Activated CD4-positive, alpha-beta T cell treated with anti-CD3 and anti-CD28 coated beads, Interleukin-2, amount 10 ng/mL, durations not matched to agents 24 days and 14 days (primary cell): ENCODE measurements around the gene TBX4. TPM values are rescaled to one million over a fixed set of nuclear protein-coding genes. Genes with fewer than 3 reads are reported as not detected.
"Not testable (repeated sequence)": the region's sequence is repeated elsewhere in the genome, so short reads cannot be mapped to it uniquely, and the experiment has no call there.

ENCODE experiments used
- DNase-seq: peaks from one replicate; pipeline ENCODE4 v3.0.0; 2022
- H3K27ac Mint-ChIP-seq: one replicate; pipeline ENCODE4 v1.8.0; 2022; ENCODE audit warnings: mild to moderate bottlenecking, mixed read lengths
- H3K27me3 Mint-ChIP-seq: one replicate; pipeline ENCODE4 v1.8.0; 2022; ENCODE audit warnings: mixed read lengths
- H3K36me3 Mint-ChIP-seq: one replicate; pipeline ENCODE4 v1.8.0; 2022; ENCODE audit warnings: low read depth, mild to moderate bottlenecking, mixed read lengths
- H3K4me1 Mint-ChIP-seq: one replicate; pipeline ENCODE4 v1.8.0; 2021; ENCODE audit warnings: mixed read lengths
- H3K4me3 Mint-ChIP-seq: one replicate; pipeline ENCODE4 v1.8.0; 2022; ENCODE audit warnings: mild to moderate bottlenecking, moderate library complexity, mixed read lengths
- H3K9me3 Mint-ChIP-seq: one replicate; pipeline ENCODE4 v1.8.0; 2021; ENCODE audit warnings: mixed read lengths
- intact Hi-C: fragments of 100-400 bp; cut with micrococcal nuclease; formaldehyde crosslinking; loops from one replicate; pipeline ENCODE4 v1.15.1; 2023
- total RNA-seq: library from RNA; stranded (reverse); gene quantifications from 2 replicates; pipeline ENCODE4 v1.2.3, GENCODE V29; 2022

TBX4 gene
- total RNA-seq, 1 donor from 2014 or later: not detected

DNA sequence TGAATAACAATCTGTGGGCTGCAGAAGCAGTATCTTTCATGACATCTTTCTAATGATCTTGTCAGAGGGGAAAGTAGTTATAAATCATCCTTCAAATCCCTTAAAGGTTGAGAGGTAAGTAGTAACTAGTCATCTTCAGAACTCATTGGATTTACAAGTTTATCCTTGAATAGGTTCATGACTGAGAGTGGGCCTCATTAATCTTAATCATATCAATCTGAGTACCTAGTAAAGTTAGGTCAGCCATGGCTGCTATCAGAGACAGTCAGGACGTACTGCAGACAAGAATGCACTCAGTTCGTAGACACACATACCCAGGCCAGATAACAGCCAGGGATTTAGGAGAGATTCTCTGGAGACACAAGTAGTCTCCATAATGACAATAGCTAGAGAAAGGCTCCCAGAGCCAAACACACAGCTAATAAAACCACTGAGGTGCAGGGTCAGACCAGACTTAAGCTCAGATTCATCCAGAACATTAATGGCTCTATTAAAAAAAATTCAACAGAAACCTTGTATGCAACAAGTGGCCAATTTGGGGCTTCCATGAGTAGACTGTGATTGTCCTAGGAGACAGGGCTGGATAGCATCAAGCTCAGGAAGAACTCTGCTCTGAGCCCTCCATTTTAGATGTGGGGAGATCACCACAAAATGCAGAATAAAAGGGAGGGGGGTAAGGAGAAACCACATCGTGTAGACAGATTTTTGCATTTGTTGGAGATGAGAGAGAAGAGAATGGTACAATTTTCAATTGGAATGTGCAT, 65.8 kb downstream of the TBX4 start:
- Mint-ChIP-seq H3K27ac (no peak overlapping the region), H3K4me1 (no peaks in the 10 kb centered on the region), H3K36me3 (no peaks in the 10 kb centered on the region), H3K4me3 (no peak overlapping the region), H3K27me3 (peaks cover 24% of the 10 kb centered on the region), H3K9me3 (no peaks in the 10 kb centered on the region)
- intact Hi-C loops: no loop called here
- DNase-seq: no peak

DNA sequence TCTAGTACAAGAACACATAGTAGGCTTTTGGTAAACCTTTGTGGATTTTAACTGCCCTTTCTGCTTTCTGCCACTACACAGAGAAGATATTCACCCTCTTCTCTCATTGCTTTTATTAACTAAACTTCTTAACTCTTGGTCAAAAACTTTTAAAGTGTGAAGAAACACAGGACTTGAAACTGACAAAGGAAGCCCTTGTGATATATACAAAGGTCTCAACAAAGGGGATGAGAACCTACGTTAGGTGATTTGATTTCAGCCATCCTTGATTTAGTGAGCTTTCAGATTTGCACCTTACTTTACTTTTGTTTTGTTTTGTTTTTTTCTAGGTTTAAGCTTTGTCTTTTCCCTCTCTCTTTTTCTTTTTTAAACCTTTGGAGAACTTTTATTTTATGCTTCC, 66.9 kb downstream of the TBX4 start:
- Mint-ChIP-seq H3K9me3 (no peaks in the 10 kb centered on the region), H3K4me3 (no peak overlapping the region), H3K27ac (no peak overlapping the region), H3K4me1 (no peaks in the 10 kb centered on the region), H3K27me3 (peaks cover 26% of the 10 kb centered on the region), H3K36me3 (no peaks in the 10 kb centered on the region)
- no peak for DNase-seq
- intact Hi-C loops: no loop called here

DNA sequence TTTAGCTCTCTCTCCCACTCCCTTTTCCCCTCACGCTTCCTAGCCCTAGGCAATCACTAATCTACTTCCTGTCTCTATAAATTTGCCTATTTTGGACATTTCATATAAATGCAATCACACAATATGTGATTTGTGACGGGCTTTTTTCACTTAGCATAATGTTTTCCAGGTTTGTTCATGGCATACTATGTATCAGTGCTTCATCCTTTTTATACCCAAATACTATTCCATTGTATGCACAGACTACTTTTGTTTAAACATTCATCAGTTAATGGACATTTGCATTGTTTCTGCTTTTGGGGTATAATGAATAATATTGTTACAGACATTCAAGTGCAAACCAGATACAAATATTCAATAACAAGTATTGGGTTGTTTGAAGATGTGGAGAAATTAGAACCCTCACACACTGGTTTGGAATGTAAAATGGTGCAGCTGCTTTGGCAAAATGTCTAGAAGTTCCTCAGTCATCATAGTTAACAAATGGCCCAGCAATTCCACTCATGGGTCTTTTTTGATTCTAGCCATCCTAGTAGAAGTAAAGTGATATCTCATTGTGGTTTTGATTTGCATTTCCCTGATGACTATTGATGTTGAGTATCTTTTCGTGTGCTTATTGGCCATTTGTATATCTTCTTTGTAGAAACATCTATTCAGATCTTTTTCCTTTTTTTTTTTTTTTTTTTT, 67.7 kb downstream of the TBX4 start:
- peaks cover 32% of the 10 kb centered on the region for H3K27me3 Mint-ChIP-seq
- H3K4me3 Mint-ChIP-seq: no peak overlapping the region
- no peak for DNase-seq
- intact Hi-C loops: no loop called here
- H3K4me1 Mint-ChIP-seq: no peaks in the 10 kb centered on the region
- no peaks in the 10 kb centered on the region for H3K9me3 Mint-ChIP-seq
- H3K27ac Mint-ChIP-seq: no peak overlapping the region
- H3K36me3 Mint-ChIP-seq: no peaks in the 10 kb centered on the region

DNA sequence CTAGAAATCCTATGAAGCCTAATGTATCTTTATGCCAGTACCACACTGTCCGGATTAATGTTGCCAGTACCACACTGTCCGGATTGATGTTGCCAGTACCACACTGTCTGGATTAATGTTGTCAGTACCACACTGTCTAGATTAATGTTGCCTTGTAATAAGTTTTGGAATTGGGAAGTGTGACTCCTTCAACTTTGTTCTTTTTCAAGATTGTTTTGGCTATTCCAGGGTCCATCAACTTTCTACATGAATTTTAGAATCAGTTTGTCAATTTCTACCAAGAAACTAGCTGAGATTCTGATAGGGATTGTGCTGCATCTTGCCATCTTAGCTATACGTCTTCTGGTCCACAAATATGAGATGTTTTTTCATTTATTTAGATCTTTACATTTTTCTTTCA, 68.7 kb downstream of the TBX4 start:
- H3K4me3 Mint-ChIP-seq: no peak overlapping the region
- DNase-seq: no peak
- no peak overlapping the region for H3K27ac Mint-ChIP-seq
- no peaks in the 10 kb centered on the region for H3K9me3 Mint-ChIP-seq
- H3K36me3 Mint-ChIP-seq: no peaks in the 10 kb centered on the region
- intact Hi-C loops: no loop called here
- peaks cover 41% of the 10 kb centered on the region for H3K27me3 Mint-ChIP-seq
- H3K4me1 Mint-ChIP-seq: no peaks in the 10 kb centered on the region

DNA sequence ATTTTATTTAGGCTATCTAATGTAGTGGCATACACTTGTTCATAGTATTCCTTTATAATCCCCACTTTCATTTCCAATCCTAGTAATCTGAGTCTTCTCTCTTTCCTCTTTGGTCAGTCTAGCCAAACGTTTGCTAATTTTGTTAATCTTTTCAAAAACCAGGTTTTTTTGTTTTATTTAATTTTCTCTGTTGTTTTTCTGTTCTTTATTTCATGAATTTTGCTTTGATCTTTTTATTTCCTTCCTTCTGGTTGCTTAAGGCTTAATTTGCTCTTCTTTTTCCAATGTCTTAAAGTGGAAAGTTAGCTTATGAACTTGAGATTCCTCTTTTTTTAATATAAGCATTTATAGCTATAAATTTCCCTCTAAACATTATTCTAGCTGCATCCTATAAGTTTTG, 69.9 kb downstream of the TBX4 start:
- no peak overlapping the region for H3K4me3 Mint-ChIP-seq
- H3K36me3 Mint-ChIP-seq: no peaks in the 10 kb centered on the region
- no peaks in the 10 kb centered on the region for H3K9me3 Mint-ChIP-seq
- peaks cover 44% of the 10 kb centered on the region for H3K27me3 Mint-ChIP-seq
- H3K4me1 Mint-ChIP-seq: no peaks in the 10 kb centered on the region
- intact Hi-C loops: no loop called here
- H3K27ac Mint-ChIP-seq: no peak overlapping the region
- no peak for DNase-seq

DNA sequence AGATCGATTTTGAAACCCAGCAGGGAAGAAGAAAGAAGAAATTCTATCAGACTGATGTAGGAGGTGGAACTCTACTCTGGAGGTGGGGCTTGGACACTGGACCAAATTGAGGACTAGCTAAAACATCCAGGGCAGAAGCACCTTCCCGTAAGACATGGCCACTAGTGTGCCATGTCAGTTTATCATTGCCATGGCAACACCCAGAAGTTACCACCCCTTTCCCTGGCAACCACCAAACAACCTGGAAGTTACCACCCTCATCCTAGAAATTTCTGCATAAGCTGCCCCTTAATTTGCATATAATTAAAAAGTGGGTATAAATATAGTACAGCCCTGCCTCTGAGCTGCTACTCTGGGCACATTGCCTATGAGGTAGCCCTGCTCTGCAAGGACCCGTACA, 72.1 kb downstream of the TBX4 start:
- Mint-ChIP-seq H3K9me3 (no peaks in the 10 kb centered on the region), H3K4me1 (no peaks in the 10 kb centered on the region), H3K27me3 (peaks cover 34% of the 10 kb centered on the region), H3K27ac (no peak overlapping the region), H3K36me3 (no peaks in the 10 kb centered on the region), H3K4me3 (no peak overlapping the region)
- peak; percentile 17 for DNase-seq
- intact Hi-C loops: no loop called here

DNA sequence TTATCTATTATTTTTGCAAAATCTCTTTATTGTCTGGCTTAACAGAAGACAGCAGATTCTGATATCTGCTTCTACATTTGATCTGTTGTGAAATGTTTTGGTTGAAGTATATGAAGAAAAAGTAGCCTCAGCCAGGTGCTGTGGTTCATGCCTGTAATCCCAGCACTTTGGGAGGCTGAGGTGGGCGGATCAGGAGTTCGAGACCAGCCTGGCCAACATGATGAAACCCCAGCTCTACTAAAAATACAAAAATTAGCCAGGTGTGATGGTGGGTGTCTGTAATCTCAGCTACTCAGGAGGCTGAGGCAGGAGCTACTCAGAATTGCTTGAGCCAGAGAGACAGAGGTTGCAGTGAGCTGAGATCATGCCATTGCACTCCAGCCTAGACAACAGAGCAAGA, 75.2 kb downstream of the TBX4 start:
- H3K27ac Mint-ChIP-seq, intact Hi-C loops, H3K4me3 Mint-ChIP-seq, H3K4me1 Mint-ChIP-seq, H3K9me3 Mint-ChIP-seq, H3K36me3 Mint-ChIP-seq: not testable (repeated sequence)
- H3K27me3 Mint-ChIP-seq: peaks cover 32% of the 10 kb centered on the region
- DNase-seq: peak; percentile 8

DNA sequence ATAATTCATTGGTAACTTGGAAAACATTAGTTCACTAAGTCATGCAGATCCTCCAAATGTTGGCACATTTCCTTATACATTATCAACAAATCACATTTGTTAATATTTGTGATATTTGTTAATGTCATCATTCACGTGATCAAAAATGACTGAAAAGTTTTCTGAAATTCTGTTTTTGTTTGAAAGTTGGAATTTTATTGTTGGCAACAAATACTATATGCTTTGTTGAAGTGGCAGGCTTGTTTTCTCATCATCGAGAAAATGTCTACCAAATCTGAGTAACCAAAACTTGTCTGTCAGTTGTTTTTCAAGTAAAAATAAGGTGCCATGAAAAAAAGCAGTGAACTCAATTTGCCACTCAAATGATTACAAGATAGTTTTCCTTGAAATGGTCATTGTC, 75.9 kb downstream of the TBX4 start:
- no peaks in the 10 kb centered on the region for H3K4me1 Mint-ChIP-seq
- H3K9me3 Mint-ChIP-seq: no peaks in the 10 kb centered on the region
- intact Hi-C loops: no loop called here
- peaks cover 33% of the 10 kb centered on the region for H3K27me3 Mint-ChIP-seq
- H3K4me3 Mint-ChIP-seq: no peak overlapping the region
- H3K27ac Mint-ChIP-seq: no peak overlapping the region
- H3K36me3 Mint-ChIP-seq: no peaks in the 10 kb centered on the region
- peak; percentile 2 for DNase-seq

DNA sequence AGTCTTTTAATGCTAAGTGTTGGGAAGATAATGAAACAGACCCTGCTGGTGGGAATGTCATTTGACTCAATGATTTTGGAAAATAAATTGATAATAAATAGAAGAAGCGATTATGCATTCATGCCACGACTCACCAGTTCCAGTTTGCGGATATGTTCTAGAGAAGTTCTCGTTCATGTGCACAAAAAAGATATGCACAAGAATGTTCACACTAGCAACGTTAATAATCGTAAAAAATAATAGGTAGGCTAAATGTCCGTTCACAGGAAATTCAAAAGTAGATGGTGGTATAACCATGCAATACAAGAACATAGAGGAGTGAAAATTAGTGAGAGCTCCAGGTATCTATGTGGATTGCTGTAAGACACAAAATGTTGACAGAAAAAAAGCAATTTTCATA, 79.0 kb downstream of the TBX4 start:
- DNase-seq: peak; percentile 8
- no peaks in the 10 kb centered on the region for H3K9me3 Mint-ChIP-seq
- intact Hi-C loops: no loop called here
- no peak overlapping the region for H3K4me3 Mint-ChIP-seq
- no peaks in the 10 kb centered on the region for H3K4me1 Mint-ChIP-seq
- H3K27me3 Mint-ChIP-seq: peaks cover 14% of the 10 kb centered on the region
- H3K36me3 Mint-ChIP-seq: no peaks in the 10 kb centered on the region
- H3K27ac Mint-ChIP-seq: no peak overlapping the region

DNA sequence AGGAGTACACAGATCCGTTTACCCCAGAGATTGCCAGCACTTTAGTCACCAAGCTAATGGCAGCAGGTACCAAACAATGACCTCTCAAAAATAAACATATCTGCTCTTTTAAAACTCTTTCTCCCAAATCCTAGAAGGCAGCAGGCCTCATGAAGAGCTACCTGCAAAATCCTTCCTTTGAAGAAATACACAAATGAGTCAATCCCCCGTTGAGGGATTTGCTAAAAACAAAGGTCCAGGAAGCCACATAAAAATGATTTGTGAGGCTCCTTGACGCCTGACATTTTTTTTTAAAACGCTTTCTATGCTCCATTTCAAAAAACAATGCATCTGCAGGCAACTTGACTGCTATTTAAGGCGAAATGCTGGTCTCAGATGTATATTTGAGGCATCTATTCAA, 80.6 kb downstream of the TBX4 start:
- intact Hi-C loops: no loop called here
- no peaks in the 10 kb centered on the region for H3K4me1 Mint-ChIP-seq
- H3K27me3 Mint-ChIP-seq: peaks cover 11% of the 10 kb centered on the region
- DNase-seq: peak; percentile 37
- H3K36me3 Mint-ChIP-seq: no peaks in the 10 kb centered on the region
- no peak overlapping the region for H3K27ac Mint-ChIP-seq
- H3K4me3 Mint-ChIP-seq: no peak overlapping the region
- H3K9me3 Mint-ChIP-seq: no peaks in the 10 kb centered on the region

DNA sequence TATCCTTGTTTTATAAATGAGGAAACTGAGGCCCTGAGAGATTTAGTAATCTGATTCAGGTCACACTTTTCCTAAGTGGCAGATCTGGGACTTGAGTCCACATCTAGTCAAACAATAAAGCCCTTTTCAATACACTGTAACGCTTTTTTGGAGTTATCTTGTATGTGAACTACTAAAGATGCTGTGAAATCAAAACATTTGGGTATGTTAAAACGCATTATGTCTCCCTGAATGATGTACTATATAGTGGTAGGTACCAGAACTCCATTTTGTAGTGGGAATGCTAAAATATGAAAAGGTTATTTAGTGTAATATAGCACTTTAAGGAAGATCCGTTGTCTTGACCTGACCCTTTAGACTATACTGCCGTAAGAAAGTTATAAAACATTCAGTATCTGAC, 81.6 kb downstream of the TBX4 start:
- peaks cover 11% of the 10 kb centered on the region for H3K27me3 Mint-ChIP-seq
- peak; percentile 6 for DNase-seq
- H3K4me3 Mint-ChIP-seq: no peak overlapping the region
- no peaks in the 10 kb centered on the region for H3K36me3 Mint-ChIP-seq
- intact Hi-C loops: no loop called here
- H3K27ac Mint-ChIP-seq: no peak overlapping the region
- H3K4me1 Mint-ChIP-seq: no peaks in the 10 kb centered on the region
- no peaks in the 10 kb centered on the region for H3K9me3 Mint-ChIP-seq

DNA sequence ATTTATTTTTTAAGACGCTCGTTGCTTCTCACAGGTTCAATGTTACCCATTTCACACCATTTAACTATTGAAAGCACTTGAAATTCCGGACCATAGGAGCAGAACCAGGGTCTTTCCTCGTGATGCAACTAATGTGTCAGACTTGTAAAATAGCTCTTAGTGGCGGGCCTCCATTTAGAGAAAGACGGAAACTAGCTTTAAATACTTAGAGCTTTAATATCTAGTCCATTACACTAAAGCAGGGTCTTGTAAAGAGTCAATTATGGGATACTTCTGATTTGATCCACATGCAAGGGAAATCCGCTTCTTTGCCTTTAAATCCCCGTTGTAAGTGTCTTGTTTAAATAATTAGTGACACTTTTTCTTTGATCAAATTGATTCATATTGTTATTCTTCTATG, 82.2 kb downstream of the TBX4 start:
- H3K27ac Mint-ChIP-seq: no peak overlapping the region
- H3K36me3 Mint-ChIP-seq: no peaks in the 10 kb centered on the region
- intact Hi-C loops: no loop called here
- DNase-seq: peak; percentile 36
- H3K27me3 Mint-ChIP-seq: peaks cover 11% of the 10 kb centered on the region
- no peaks in the 10 kb centered on the region for H3K4me1 Mint-ChIP-seq
- H3K9me3 Mint-ChIP-seq: no peaks in the 10 kb centered on the region
- H3K4me3 Mint-ChIP-seq: no peak overlapping the region
